VCaP (cell line): Measurements from ENCODE around the gene KIF20B.

Experiments used
- H3K27ac ChIP-seq: fragments of 450-650 bp; 2 replicates; pipeline ENCODE4 v1.5.1; 2017
- CTCF ChIP-seq: fragments of 450-650 bp; conservative IDR thresholded peaks from 2 replicates; pipeline ENCODE4 v1.5.1; 2017; ENCODE audit warnings: mild to moderate bottlenecking, moderate library complexity

Gene KIF20B

GRCh38 chr10:89659143-89660131, 42.0 kb upstream of the KIF20B start:
- no peak overlapping the region for H3K27ac ChIP-seq
- no peak for TF ChIP-seq CTCF

- no peak for TF ChIP-seq CTCF
- H3K27ac ChIP-seq = no peak overlapping the region
These were observed 38.8 kb upstream of the KIF20B start for GRCh38 chr10:89662596-89662995.

- H3K27ac ChIP-seq = no peak overlapping the region
- TF ChIP-seq CTCF = no peak
These were observed 38.2 kb upstream of the KIF20B start for GRCh38 chr10:89663144-89663543.

- TF ChIP-seq CTCF = no peak
These were observed 37.2 kb upstream of the KIF20B start for GRCh38 chr10:89664203-89664602.

GRCh38 chr10:89665302-89665701, 36.1 kb upstream of the KIF20B start:
- TF ChIP-seq CTCF = no peak
- no peak overlapping the region for H3K27ac ChIP-seq

More at GRCh38 chr10:89664203-89664602, 37.2 kb upstream of the KIF20B start:
- no peak overlapping the region for H3K27ac ChIP-seq

- H3K27ac ChIP-seq = no peak overlapping the region
- no peak for TF ChIP-seq CTCF
These were observed 35.3 kb upstream of the KIF20B start for GRCh38 chr10:89666138-89666537.

- no peak for TF ChIP-seq CTCF
- no peak overlapping the region for H3K27ac ChIP-seq
These were observed 32.9 kb upstream of the KIF20B start for GRCh38 chr10:89668386-89669071.
